D341Med (cell line): ENCODE measurements around the gene RAB7B.
"Not testable (repeated sequence)": the region's sequence is repeated elsewhere in the genome, so short reads cannot be mapped to it uniquely, and the experiment has no call there.

ENCODE experiments used
- DNase-seq: peaks from one replicate; pipeline ENCODE4 v3.0.0; 2012; ENCODE audit warnings: low spot score

The RAB7B gene

GRCh38 chr1:206002871-206003801 is at the start of gene RAB7B:
TSS of gene RAB7B (minus strand) at chr1:206003395. CDS start at chr1:205994135, 9,260 bp downstream.
- peak; percentile 26 for DNase-seq

- DNase-seq: not testable (repeated sequence)
These were observed 49.2 kb upstream of the RAB7B start for GRCh38 chr1:206052231-206052865.

GRCh38 chr1:206050655-206051235 is 47.5 kb upstream of the RAB7B start:
- no peak for DNase-seq

GRCh38 chr1:206049919-206050600 is 46.9 kb upstream of the RAB7B start:
- no peak for DNase-seq

GRCh38 chr1:206049293-206049692 is 46.1 kb upstream of the RAB7B start:
- no peak for DNase-seq

- no peak for DNase-seq
These were observed 45.4 kb upstream of the RAB7B start for GRCh38 chr1:206048582-206048981.

- no peak for DNase-seq
These were observed 44.1 kb upstream of the RAB7B start for GRCh38 chr1:206047271-206047670.

- DNase-seq: no peak
These were observed 38.4 kb upstream of the RAB7B start for GRCh38 chr1:206041640-206042039.

- no peak for DNase-seq
These were observed 37.1 kb upstream of the RAB7B start for GRCh38 chr1:206040328-206040727.

GRCh38 chr1:206039046-206039973 is 36.1 kb upstream of the RAB7B start:
- no peak for DNase-seq

- peak; percentile 69 for DNase-seq
These were observed 34.4 kb upstream of the RAB7B start for GRCh38 chr1:206037581-206037980.

- no peak for DNase-seq
These were observed 33.7 kb upstream of the RAB7B start for GRCh38 chr1:206036663-206037455.

- no peak for DNase-seq
These were observed 31.8 kb upstream of the RAB7B start for GRCh38 chr1:206035027-206035426.

GRCh38 chr1:206032380-206033140 is 29.4 kb upstream of the RAB7B start:
- no peak for DNase-seq

- DNase-seq: peak; percentile 76
These were observed 27.5 kb upstream of the RAB7B start for GRCh38 chr1:206030714-206031113.

GRCh38 chr1:206030191-206030590 is 27.0 kb upstream of the RAB7B start:
- no peak for DNase-seq

GRCh38 chr1:206029484-206029883 is 26.3 kb upstream of the RAB7B start:
- no peak for DNase-seq

- no peak for DNase-seq
These were observed 22.2 kb upstream of the RAB7B start for GRCh38 chr1:206025283-206025820.

GRCh38 chr1:206023695-206024094 is 20.5 kb upstream of the RAB7B start, which contains the start of gene CTSE:
TSS of gene CTSE (minus strand) at chr1:206023895. CDS start at chr1:206023791, 104 bp downstream.
- DNase-seq: no peak
